ENCODE results near the gene ASPSCR1. TPM values are rescaled to one million over a fixed set of nuclear protein-coding genes. Genes with fewer than 3 reads are reported as not detected.
"Not testable (repeated sequence)": the region's sequence is repeated elsewhere in the genome, so short reads cannot be mapped to it uniquely, and the experiment has no call there.

The ASPSCR1 gene
- total RNA-seq, 1 experiment from 2014 or later = 59.2 TPM

DNA sequence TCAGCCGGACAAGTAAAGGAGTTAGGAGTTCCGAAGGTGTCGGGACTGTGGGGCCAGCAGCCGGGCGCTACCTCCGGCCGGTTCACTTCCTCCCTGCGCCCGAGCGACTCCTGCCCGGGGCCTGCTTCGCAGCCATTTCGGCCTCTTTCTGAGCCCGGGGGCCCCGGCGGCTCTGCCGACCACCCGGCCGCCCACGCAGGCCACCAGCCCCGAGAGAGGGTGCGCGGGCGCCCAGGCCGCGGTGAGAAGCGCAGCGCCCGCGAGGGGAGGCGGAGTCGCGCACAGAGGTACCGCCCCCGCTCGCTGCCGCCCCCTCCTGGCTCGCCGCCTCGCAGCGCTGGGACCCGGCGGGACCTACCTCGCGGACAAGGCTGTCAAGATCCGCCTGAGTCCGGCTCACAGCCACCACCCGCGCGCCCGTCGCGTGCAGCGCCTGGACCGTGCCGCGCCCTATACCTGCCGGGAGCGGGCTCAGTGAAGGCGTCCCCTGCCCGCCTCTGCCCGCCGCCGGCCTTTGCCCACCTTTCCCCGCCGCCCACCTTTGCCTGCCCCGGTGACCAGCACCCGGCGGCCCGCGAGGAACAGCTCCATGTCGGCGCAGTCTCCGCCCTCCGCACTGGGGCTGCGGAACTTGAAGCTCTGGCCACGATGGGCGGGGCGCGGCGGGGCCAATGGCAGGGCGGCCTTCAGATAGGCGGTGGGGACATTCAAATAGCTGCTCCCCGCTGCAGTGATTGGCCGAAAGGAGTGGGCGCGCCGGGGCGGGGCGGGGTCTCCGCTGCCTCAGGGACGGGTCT, 59.9 kb downstream of the ASPSCR1 start, which contains the start of gene DCXR:
Gene DCXR (minus strand): TSS at position 606 of the 797 bp plus-strand sequence. CDS start 15 bp downstream, at position 591.
- H3K36me3 ChIP-seq (ENCODE audit: control insufficient read depth, insufficient read depth, low read length) = no peaks in the 10 kb centered on the region; the same call in 1 of the 2 replicates
- H3K4me1 Mint-ChIP-seq (ENCODE audit: low read depth, unreplicated experiment) = peaks cover 5% of the 10 kb centered on the region
- peak; percentile 98 to 99 for DNase-seq
- BruUV-seq (replicated peaks) = no TSS peak
- H3K27me3 ChIP-seq (replicated peaks; ENCODE audit: control insufficient read depth, insufficient read depth, low read length) = no peaks in the 10 kb centered on the region
- intact Hi-C loops (cut with micrococcal nuclease; ENCODE audit: unreplicated experiment) = loop anchor here (1.0 to 2.0 kb wide), 2 partner anchors 14 to 62 kb away; partner anchors contain the start of genes FASN, GPS1 and RFNG
- peaks cover 21% of the 10 kb centered on the region for H3K4me1 ChIP-seq
- H3K4me3 Mint-ChIP-seq (ENCODE audit: unreplicated experiment) = peak within 1 kb of the TSS; percentile 86
- H3K9me3 ChIP-seq = no peaks in the 10 kb centered on the region
- peaks cover 9% of the 10 kb centered on the region for H3K9me3 Mint-ChIP-seq (ENCODE audit: unreplicated experiment)
- H3K27me3 Mint-ChIP-seq (ENCODE audit: insufficient read depth, unreplicated experiment) = no peaks in the 10 kb centered on the region
- TF ChIP-seq, protein P1, sequence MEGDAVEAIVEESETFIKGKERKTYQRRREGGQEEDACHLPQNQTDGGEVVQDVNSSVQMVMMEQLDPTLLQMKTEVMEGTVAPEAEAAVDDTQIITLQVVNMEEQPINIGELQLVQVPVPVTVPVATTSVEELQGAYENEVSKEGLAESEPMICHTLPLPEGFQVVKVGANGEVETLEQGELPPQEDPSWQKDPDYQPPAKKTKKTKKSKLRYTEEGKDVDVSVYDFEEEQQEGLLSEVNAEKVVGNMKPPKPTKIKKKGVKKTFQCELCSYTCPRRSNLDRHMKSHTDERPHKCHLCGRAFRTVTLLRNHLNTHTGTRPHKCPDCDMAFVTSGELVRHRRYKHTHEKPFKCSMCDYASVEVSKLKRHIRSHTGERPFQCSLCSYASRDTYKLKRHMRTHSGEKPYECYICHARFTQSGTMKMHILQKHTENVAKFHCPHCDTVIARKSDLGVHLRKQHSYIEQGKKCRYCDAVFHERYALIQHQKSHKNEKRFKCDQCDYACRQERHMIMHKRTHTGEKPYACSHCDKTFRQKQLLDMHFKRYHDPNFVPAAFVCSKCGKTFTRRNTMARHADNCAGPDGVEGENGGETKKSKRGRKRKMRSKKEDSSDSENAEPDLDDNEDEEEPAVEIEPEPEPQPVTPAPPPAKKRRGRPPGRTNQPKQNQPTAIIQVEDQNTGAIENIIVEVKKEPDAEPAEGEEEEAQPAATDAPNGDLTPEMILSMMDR (IDR thresholded peaks at IDR 0.05; ENCODE audit: insufficient read depth in 1 of 2, low read depth in 1 of 2, low read length in 1 of 2, severe bottlenecking in 1 of 2, unreplicated experiment in 1 of 2) = peak; percentile 80 to 87
- peak within 1 kb of the TSS; percentile 79 for H3K4me3 ChIP-seq (ENCODE audit: low read depth, low read length)
- ChIA-PET POLR2A (interaction anchor here (0.5 to 1.6 kb wide), 22 partner anchors 13 to 523 kb away, joined by 3 to 51 read pairs (median 4); partner anchors contain the start of genes CENPX, FASN, LRRC45 and NOTUM), CTCF (interaction anchor here (0.6 to 2.4 kb wide), 22 partner anchors 15 to 230 kb away, joined by 3 to 42 read pairs (median 4); partner anchors contain the start of genes ALYREF, CENPX, FASN and GPS1)
- H3K36me3 Mint-ChIP-seq (ENCODE audit: insufficient read depth, unreplicated experiment) = peaks cover 19% of the 10 kb centered on the region
- H3K27ac Mint-ChIP-seq (ENCODE audit: unreplicated experiment) = peak within 1 kb of the TSS; percentile 91

DNA sequence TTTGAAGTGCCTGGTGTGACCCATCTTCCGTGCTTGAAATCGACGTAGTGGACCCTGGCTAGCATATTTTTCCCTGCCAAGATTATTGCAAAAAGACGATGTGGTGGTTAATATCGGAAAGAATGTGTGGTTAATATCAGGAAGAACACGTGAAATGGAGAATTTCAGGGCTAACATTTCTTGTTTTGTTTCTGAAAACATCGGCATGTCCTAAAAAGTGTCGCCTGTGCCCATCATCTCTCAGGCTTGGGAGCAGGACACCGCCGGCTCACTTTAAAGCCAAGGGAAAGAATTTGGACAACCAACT, 60.4 kb downstream of the ASPSCR1 start:
- Histone ChIP-seq H3K4me1 (peaks cover 18% of the 10 kb centered on the region), H3K9me3 (no peaks in the 10 kb centered on the region), H3K4me3 (ENCODE audit: low read depth, low read length) (peak overlapping the region; percentile 5), H3K27me3 (replicated peaks; ENCODE audit: control insufficient read depth, insufficient read depth, low read length) (no peaks in the 10 kb centered on the region), H3K36me3 (ENCODE audit: control insufficient read depth, insufficient read depth, low read length) (no peaks in the 10 kb centered on the region; the same call in 1 of the 2 replicates)
- Mint-ChIP-seq H3K27me3 (ENCODE audit: insufficient read depth, unreplicated experiment) (no peaks in the 10 kb centered on the region), H3K4me3 (ENCODE audit: unreplicated experiment) (peak overlapping the region; percentile 86), H3K9me3 (ENCODE audit: unreplicated experiment) (peaks cover 9% of the 10 kb centered on the region), H3K4me1 (ENCODE audit: low read depth, unreplicated experiment) (peaks cover 5% of the 10 kb centered on the region), H3K36me3 (ENCODE audit: insufficient read depth, unreplicated experiment) (peaks cover 18% of the 10 kb centered on the region), H3K27ac (ENCODE audit: unreplicated experiment) (peak overlapping the region; percentile 91)
- CTCF ChIA-PET = interaction anchor here (0.6 to 2.4 kb wide), 19 partner anchors 14 to 230 kb away, joined by 3 to 42 read pairs (median 4); partner anchors contain the start of genes ALYREF, CENPX, FASN and GPS1
- intact Hi-C loops (cut with micrococcal nuclease; ENCODE audit: unreplicated experiment) = loop anchor here (1.0 to 2.0 kb wide), 2 partner anchors 13 to 61 kb away; partner anchors contain the start of genes FASN, GPS1 and RFNG
- DNase-seq = no peak
- POLR2A ChIA-PET = interaction anchor here (0.5 to 1.6 kb wide), 20 partner anchors 13 to 524 kb away, joined by 3 to 51 read pairs (median 4); partner anchors contain the start of genes CENPX, FASN, LRRC45 and NOTUM
- TF ChIP-seq, protein P1 (IDR thresholded peaks at IDR 0.05; ENCODE audit: insufficient read depth in 1 of 2, low read depth in 1 of 2, low read length in 1 of 2, severe bottlenecking in 1 of 2, unreplicated experiment in 1 of 2) = no peak
- no TSS peak for BruUV-seq (replicated peaks)

DNA sequence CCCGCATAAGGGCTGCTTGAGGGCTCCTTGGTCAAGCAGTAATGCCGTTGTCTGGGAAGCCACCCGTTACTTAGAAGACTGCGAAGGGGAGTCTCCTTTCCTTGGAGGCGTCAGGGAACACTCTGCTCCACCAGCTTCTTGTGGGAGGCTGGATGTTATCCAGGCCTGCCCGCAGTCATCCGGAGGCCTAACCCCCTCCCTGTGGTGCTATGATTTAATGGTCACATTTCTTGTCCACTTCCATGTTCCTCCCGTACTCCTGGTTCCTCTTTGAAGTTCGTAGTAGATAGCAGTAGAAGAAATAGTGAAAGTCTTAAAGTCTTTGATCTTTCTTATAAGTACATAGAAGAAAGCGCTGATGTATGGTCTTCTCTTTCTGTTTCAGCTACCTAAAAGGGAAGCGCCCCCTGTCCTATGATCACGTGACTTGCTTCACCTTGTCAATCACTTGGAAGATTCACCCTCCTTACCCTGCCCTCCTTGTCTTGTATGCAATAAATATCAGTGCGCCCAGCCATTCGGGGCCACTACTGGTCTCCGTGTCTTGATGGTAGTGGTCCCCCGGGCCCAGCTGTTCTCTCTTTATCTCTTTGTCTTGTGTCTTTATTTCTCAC, 61.5 kb downstream of the ASPSCR1 start:
- peaks cover 15% of the 10 kb centered on the region for H3K36me3 Mint-ChIP-seq (ENCODE audit: insufficient read depth, unreplicated experiment)
- H3K27me3 Mint-ChIP-seq (ENCODE audit: insufficient read depth, unreplicated experiment); intact Hi-C loops (cut with micrococcal nuclease; ENCODE audit: unreplicated experiment); BruUV-seq (replicated peaks); H3K27me3 ChIP-seq (replicated peaks; ENCODE audit: control insufficient read depth, insufficient read depth, low read length); H3K4me3 ChIP-seq (ENCODE audit: low read depth, low read length); H3K4me3 Mint-ChIP-seq (ENCODE audit: unreplicated experiment); DNase-seq; POLR2A ChIA-PET; H3K9me3 Mint-ChIP-seq (ENCODE audit: unreplicated experiment); H3K9me3 ChIP-seq; H3K4me1 Mint-ChIP-seq (ENCODE audit: low read depth, unreplicated experiment); H3K36me3 ChIP-seq (ENCODE audit: control insufficient read depth, insufficient read depth, low read length); H3K27ac Mint-ChIP-seq (ENCODE audit: unreplicated experiment): not testable (repeated sequence)
- peaks cover 14% of the 10 kb centered on the region for H3K4me1 ChIP-seq
- CTCF ChIA-PET = interaction anchor here (1.5 kb wide), 1 partner anchor 16 kb away, joined by 3 read pairs; the partner anchor contains the start of genes CENPX and LRRC45
